ENCODE measurements around the gene AKAP7.

The AKAP7 gene

GRCh38 chr6:131226459-131227157 lies 91.3 kb downstream of the AKAP7 start:
- peaks cover 13% of the 10 kb centered on the region for H3K4me1 ChIP-seq (ENCODE audit: control insufficient read depth, low read depth, low read length)
- no peaks in the 10 kb centered on the region for H3K27me3 ChIP-seq (ENCODE audit: control insufficient read depth, insufficient read depth, low read length)
- no peak overlapping the region for H3K27ac ChIP-seq (ENCODE audit: low read length)
- H3K9me3 ChIP-seq (ENCODE audit: control insufficient read depth, low read depth, low read length) = no peaks in the 10 kb centered on the region
- no peaks in the 10 kb centered on the region for H3K36me3 ChIP-seq (ENCODE audit: control insufficient read depth, low read depth, low read length)
- peak overlapping the region; percentile 9 for H3K9ac ChIP-seq (ENCODE audit: low read length)
- H3K4me3 ChIP-seq (ENCODE audit: low read length) = peak overlapping the region; percentile 6

GRCh38 chr6:131227158-131227543 lies 91.9 kb downstream of the AKAP7 start:
- H3K9me3 ChIP-seq (ENCODE audit: control insufficient read depth, low read depth, low read length) = no peaks in the 10 kb centered on the region
- no peak overlapping the region for H3K27ac ChIP-seq (ENCODE audit: low read length)
- H3K36me3 ChIP-seq (ENCODE audit: control insufficient read depth, low read depth, low read length) = no peaks in the 10 kb centered on the region
- H3K27me3 ChIP-seq (ENCODE audit: control insufficient read depth, insufficient read depth, low read length) = no peaks in the 10 kb centered on the region
- peaks cover 13% of the 10 kb centered on the region for H3K4me1 ChIP-seq (ENCODE audit: control insufficient read depth, low read depth, low read length)
- no peak overlapping the region for H3K9ac ChIP-seq (ENCODE audit: low read length)
- H3K4me3 ChIP-seq (ENCODE audit: low read length) = no peak overlapping the region

DNA sequence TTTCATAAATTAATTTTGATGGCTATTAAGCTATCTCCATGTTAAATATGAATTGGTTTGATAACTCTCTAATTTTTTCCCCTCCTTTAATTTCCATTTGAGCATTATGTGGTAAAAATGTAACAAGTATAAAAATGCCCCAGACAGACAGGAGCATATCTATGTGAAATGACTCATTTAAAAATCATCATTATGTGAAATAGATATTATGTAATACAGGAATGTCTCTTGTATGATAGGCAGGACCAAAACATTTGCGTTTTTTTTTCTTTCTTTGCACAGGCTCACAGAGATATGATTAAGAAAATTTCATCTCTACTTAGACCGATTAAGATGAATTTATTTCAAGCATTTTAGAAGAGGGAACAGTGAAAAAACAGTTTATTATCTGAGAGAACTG lies 95.8 kb downstream of the AKAP7 start:
- Histone ChIP-seq H3K36me3 (ENCODE audit: control insufficient read depth, low read depth, low read length) (no peaks in the 10 kb centered on the region), H3K27ac (ENCODE audit: low read length) (no peak overlapping the region), H3K4me1 (ENCODE audit: control insufficient read depth, low read depth, low read length) (peaks cover 12% of the 10 kb centered on the region), H3K9ac (ENCODE audit: low read length) (no peak overlapping the region), H3K27me3 (ENCODE audit: control insufficient read depth, insufficient read depth, low read length) (no peaks in the 10 kb centered on the region), H3K9me3 (ENCODE audit: control insufficient read depth, low read depth, low read length) (no peaks in the 10 kb centered on the region), H3K4me3 (ENCODE audit: low read length) (no peak overlapping the region)

- peaks cover 5% of the 10 kb centered on the region for H3K4me1 ChIP-seq (ENCODE audit: control insufficient read depth, low read depth, low read length)
- no peak overlapping the region for H3K9ac ChIP-seq (ENCODE audit: low read length)
- no peaks in the 10 kb centered on the region for H3K9me3 ChIP-seq (ENCODE audit: control insufficient read depth, low read depth, low read length)
- H3K27ac ChIP-seq (ENCODE audit: low read length) = no peak overlapping the region
- H3K27me3 ChIP-seq (ENCODE audit: control insufficient read depth, insufficient read depth, low read length) = no peaks in the 10 kb centered on the region
- no peaks in the 10 kb centered on the region for H3K36me3 ChIP-seq (ENCODE audit: control insufficient read depth, low read depth, low read length)
- no peak overlapping the region for H3K4me3 ChIP-seq (ENCODE audit: low read length)
Observed at GRCh38 chr6:131231891-131232290, 96.6 kb downstream of the AKAP7 start.

DNA sequence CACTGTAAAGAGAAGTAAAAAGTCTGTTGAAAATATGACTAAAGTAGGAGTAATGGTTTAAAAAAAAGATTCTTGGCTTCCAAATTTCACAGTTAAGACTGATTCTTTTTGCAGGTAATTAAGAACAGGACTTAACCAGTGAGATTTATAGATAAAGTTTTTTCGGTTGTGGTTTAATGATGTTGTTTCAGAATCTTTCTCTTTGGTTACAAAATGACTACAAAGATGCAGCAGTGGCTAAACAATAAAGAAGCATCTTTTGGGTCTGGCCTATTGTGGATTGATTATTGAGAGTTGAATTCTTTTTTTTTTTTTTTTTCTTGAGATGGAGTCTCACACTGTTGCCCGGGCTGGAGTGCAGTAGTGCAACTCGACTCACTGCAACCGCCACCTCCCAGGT lies 109.7 kb downstream of the AKAP7 start:
- Histone ChIP-seq H3K4me1 (ENCODE audit: control insufficient read depth, low read depth, low read length) (peaks cover 1% of the 10 kb centered on the region), H3K27me3 (ENCODE audit: control insufficient read depth, insufficient read depth, low read length) (no peaks in the 10 kb centered on the region), H3K9ac (ENCODE audit: low read length) (no peak overlapping the region), H3K36me3 (ENCODE audit: control insufficient read depth, low read depth, low read length) (no peaks in the 10 kb centered on the region), H3K27ac (ENCODE audit: low read length) (no peak overlapping the region), H3K4me3 (ENCODE audit: low read length) (no peak overlapping the region), H3K9me3 (ENCODE audit: control insufficient read depth, low read depth, low read length) (no peaks in the 10 kb centered on the region)

GRCh38 chr6:131250122-131250521 lies 114.9 kb downstream of the AKAP7 start:
- Histone ChIP-seq H3K27me3 (ENCODE audit: control insufficient read depth, insufficient read depth, low read length) (no peaks in the 10 kb centered on the region), H3K36me3 (ENCODE audit: control insufficient read depth, low read depth, low read length) (no peaks in the 10 kb centered on the region), H3K9ac (ENCODE audit: low read length) (no peak overlapping the region), H3K27ac (ENCODE audit: low read length) (no peak overlapping the region), H3K9me3 (ENCODE audit: control insufficient read depth, low read depth, low read length) (no peaks in the 10 kb centered on the region), H3K4me3 (ENCODE audit: low read length) (peak overlapping the region; percentile 32), H3K4me1 (ENCODE audit: control insufficient read depth, low read depth, low read length) (peaks cover 23% of the 10 kb centered on the region)

GRCh38 chr6:131250936-131251335 lies 115.7 kb downstream of the AKAP7 start:
- H3K4me3 ChIP-seq (ENCODE audit: low read length) = peak overlapping the region; percentile 32
- H3K27me3 ChIP-seq (ENCODE audit: control insufficient read depth, insufficient read depth, low read length) = no peaks in the 10 kb centered on the region
- H3K4me1 ChIP-seq (ENCODE audit: control insufficient read depth, low read depth, low read length) = peaks cover 27% of the 10 kb centered on the region
- no peak overlapping the region for H3K27ac ChIP-seq (ENCODE audit: low read length)
- H3K9me3 ChIP-seq (ENCODE audit: control insufficient read depth, low read depth, low read length) = no peaks in the 10 kb centered on the region
- H3K9ac ChIP-seq (ENCODE audit: low read length) = no peak overlapping the region
- H3K36me3 ChIP-seq (ENCODE audit: control insufficient read depth, low read depth, low read length) = no peaks in the 10 kb centered on the region

GRCh38 chr6:131251590-131252199 lies 116.4 kb downstream of the AKAP7 start:
- Histone ChIP-seq H3K9ac (ENCODE audit: low read length) (no peak overlapping the region), H3K36me3 (ENCODE audit: control insufficient read depth, low read depth, low read length) (no peaks in the 10 kb centered on the region), H3K27me3 (ENCODE audit: control insufficient read depth, insufficient read depth, low read length) (no peaks in the 10 kb centered on the region), H3K4me1 (ENCODE audit: control insufficient read depth, low read depth, low read length) (peaks cover 31% of the 10 kb centered on the region), H3K4me3 (ENCODE audit: low read length) (no peak overlapping the region), H3K9me3 (ENCODE audit: control insufficient read depth, low read depth, low read length) (no peaks in the 10 kb centered on the region), H3K27ac (ENCODE audit: low read length) (no peak overlapping the region)

GRCh38 chr6:131255434-131255833 lies 120.2 kb downstream of the AKAP7 start:
- Histone ChIP-seq H3K4me1 (ENCODE audit: control insufficient read depth, low read depth, low read length) (peaks cover 30% of the 10 kb centered on the region), H3K27me3 (ENCODE audit: control insufficient read depth, insufficient read depth, low read length) (no peaks in the 10 kb centered on the region), H3K9ac (ENCODE audit: low read length) (no peak overlapping the region), H3K27ac (ENCODE audit: low read length) (no peak overlapping the region), H3K36me3 (ENCODE audit: control insufficient read depth, low read depth, low read length) (no peaks in the 10 kb centered on the region), H3K4me3 (ENCODE audit: low read length) (no peak overlapping the region), H3K9me3 (ENCODE audit: control insufficient read depth, low read depth, low read length) (no peaks in the 10 kb centered on the region)

- H3K27me3 ChIP-seq (ENCODE audit: control insufficient read depth, insufficient read depth, low read length) = no peaks in the 10 kb centered on the region
- no peaks in the 10 kb centered on the region for H3K36me3 ChIP-seq (ENCODE audit: control insufficient read depth, low read depth, low read length)
- peaks cover 25% of the 10 kb centered on the region for H3K4me1 ChIP-seq (ENCODE audit: control insufficient read depth, low read depth, low read length)
- no peaks in the 10 kb centered on the region for H3K9me3 ChIP-seq (ENCODE audit: control insufficient read depth, low read depth, low read length)
- H3K9ac ChIP-seq (ENCODE audit: low read length) = no peak overlapping the region
- H3K4me3 ChIP-seq (ENCODE audit: low read length) = no peak overlapping the region
- no peak overlapping the region for H3K27ac ChIP-seq (ENCODE audit: low read length)
Observed at GRCh38 chr6:131255911-131256310, 120.6 kb downstream of the AKAP7 start.

GRCh38 chr6:131257104-131257503 lies 121.8 kb downstream of the AKAP7 start:
- Histone ChIP-seq H3K4me3 (ENCODE audit: low read length) (no peak overlapping the region), H3K27me3 (ENCODE audit: control insufficient read depth, insufficient read depth, low read length) (no peaks in the 10 kb centered on the region), H3K9ac (ENCODE audit: low read length) (no peak overlapping the region), H3K4me1 (ENCODE audit: control insufficient read depth, low read depth, low read length) (peaks cover 14% of the 10 kb centered on the region), H3K27ac (ENCODE audit: low read length) (no peak overlapping the region), H3K36me3 (ENCODE audit: control insufficient read depth, low read depth, low read length) (no peaks in the 10 kb centered on the region), H3K9me3 (ENCODE audit: control insufficient read depth, low read depth, low read length) (peaks cover 5% of the 10 kb centered on the region)

DNA sequence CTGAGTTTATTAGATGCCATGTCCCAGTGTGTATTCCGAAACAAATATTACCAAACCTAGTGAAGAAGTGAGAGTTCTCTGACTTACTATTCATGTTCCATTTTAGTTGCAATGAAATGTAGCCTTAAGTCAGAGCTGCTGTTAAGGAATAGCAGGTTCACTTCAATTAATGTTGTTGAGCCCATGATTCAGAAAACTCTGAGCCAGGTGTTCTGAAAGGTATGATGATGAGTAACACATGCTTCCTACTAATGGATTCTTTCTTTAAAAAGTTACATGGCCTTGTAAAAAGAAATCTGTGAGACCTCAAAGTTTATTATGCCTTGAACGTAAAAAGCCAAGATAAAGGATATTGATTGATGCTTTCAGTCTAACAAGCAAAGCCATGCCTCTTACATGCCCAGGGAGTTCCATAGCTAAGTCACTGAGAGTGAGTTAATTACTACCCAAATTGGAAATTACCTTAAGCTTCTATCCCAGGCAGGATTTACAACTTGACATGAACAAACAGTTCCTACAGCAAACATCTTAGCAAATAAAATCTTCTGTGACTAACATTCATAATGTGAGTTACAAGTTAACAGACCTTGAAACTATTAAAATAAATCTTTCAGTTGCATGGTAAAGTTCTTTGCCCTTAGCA lies 122.9 kb downstream of the AKAP7 start:
- H3K4me1 ChIP-seq (ENCODE audit: control insufficient read depth, low read depth, low read length) = peaks cover 13% of the 10 kb centered on the region
- no peak overlapping the region for H3K9ac ChIP-seq (ENCODE audit: low read length)
- H3K4me3 ChIP-seq (ENCODE audit: low read length) = no peak overlapping the region
- H3K9me3 ChIP-seq (ENCODE audit: control insufficient read depth, low read depth, low read length) = peaks cover 5% of the 10 kb centered on the region
- no peaks in the 10 kb centered on the region for H3K36me3 ChIP-seq (ENCODE audit: control insufficient read depth, low read depth, low read length)
- H3K27me3 ChIP-seq (ENCODE audit: control insufficient read depth, insufficient read depth, low read length) = no peaks in the 10 kb centered on the region
- H3K27ac ChIP-seq (ENCODE audit: low read length) = no peak overlapping the region
